Kidney (tissue), 14 donors: ENCODE data around the gene ADAMTS14. TPM values are rescaled to one million over a fixed set of nuclear protein-coding genes. Genes with fewer than 3 reads are reported as not detected.

Experiments
- DNase-seq, 5 donors: peaks; one replicate each; pipeline ENCODE4 v3.0.0-alpha.2; 2013 to 2020
- FAIRE-seq: peaks from 2 replicates; lab custom pipeline; 2012; peaks lifted over from hg19 to GRCh38; lab: Jason Lieb, UNC
- H3K27ac ChIP-seq, 2 donors: one replicate each; pipeline ENCODE4 v1.7.0; 2013; ENCODE audit warnings: low read depth in 2 of 2, low read length in 2 of 2, inconsistent platforms in 1 of 2
- H3K27me3 ChIP-seq: one replicate; pipeline ENCODE4 v1.7.1; 2013; ENCODE audit warnings: low read length, inconsistent platforms; ENCODE audit not compliant: control insufficient read depth, insufficient read depth
- H3K36me3 ChIP-seq, 3 donors: one replicate each; pipeline versions ENCODE4 v1.7.0 to v1.7.1; 2013; ENCODE audit warnings: low read length in 3 of 3, control low read depth in 1 of 3, inconsistent platforms in 1 of 3; ENCODE audit not compliant: insufficient read depth in 3 of 3, control insufficient read depth in 2 of 3
- H3K4me1 ChIP-seq, 3 donors: one replicate each; pipeline versions ENCODE4 v1.7.0 to v1.7.1; 2013; ENCODE audit warnings: low read length in 3 of 3, inconsistent platforms in 1 of 3, low read depth in 1 of 3; ENCODE audit not compliant: control insufficient read depth in 2 of 3, insufficient read depth in 2 of 3
- H3K4me3 ChIP-seq, 3 donors: one replicate each; pipeline versions ENCODE4 v1.7.0 to v1.8.1; 2013; ENCODE audit warnings: low read length in 3 of 3, control low read depth in 1 of 3, inconsistent platforms in 1 of 3
- H3K9ac ChIP-seq, 3 donors: one replicate each; pipeline versions ENCODE4 v1.7.0 to v1.7.1; 2013; ENCODE audit warnings: low read length in 3 of 3, control low read depth in 1 of 3, inconsistent platforms in 1 of 3
- H3K9me3 ChIP-seq, 3 donors: one replicate each; pipeline versions ENCODE4 v1.7.0 to v1.7.1; 2013; ENCODE audit warnings: low read length in 3 of 3, control low read depth in 1 of 3, inconsistent platforms in 1 of 3; ENCODE audit not compliant: control insufficient read depth in 2 of 3, insufficient read depth in 1 of 3
- intact Hi-C: fragments of 100-400 bp; cut with DNase I; formaldehyde crosslinking; loops from one replicate; pipeline ENCODE4 v1.11.1; 2022
- polyA plus RNA-seq: library from polyadenylated mRNA; stranded (reverse); fragments of 350-450 nt; fragmentation: Illumina TruSeq; extraction: RNeasy Lipid Tissue Mini Kit (QIAGEN cat#74804); gene quantifications from one replicate; pipeline ENCODE4 v1.2.3, GENCODE V29; 2014; ENCODE audit warnings: low read depth, low replicate concordance; ENCODE audit not compliant: insufficient read depth
- total RNA-seq: library from RNA; stranded (reverse); fragmentation: NEBNext Ultra II Directional; extraction: Animal tissue kit (Norgen Biotek cat#: 25700); gene quantifications from one replicate; pipeline ENCODE4 v1.2.1, GENCODE V29; 2021
- TF ChIP-seq, protein P1 (sequence below): IDR thresholded peaks from 3 replicates; pipeline ENCODE4 v1.5.1; 2012; ENCODE audit warnings: mild to moderate bottlenecking, moderate library complexity, borderline replicate concordance; ENCODE audit not compliant: insufficient read depth; ENCODE audit errors: extremely low read depth
- donor health status: control.
- donor health status: control.
- donor health status: control.
- donor health status: control.
- donor health status: control.
- donor health status: DM: yes; HTN: yes; CAD: no.
- donor health status: Normal renal cell carcinoma (clear cell type).

ADAMTS14 gene
- total and polyA plus RNA-seq, 2 donors from 2014 or later: 0.47 TPM; not detected in 1

GRCh38 chr10:70771311-70772194 lies 99.2 kb downstream of the ADAMTS14 start:
- FAIRE-seq: no peak
- Histone ChIP-seq H3K27ac (no peak overlapping the region), H3K4me1 (peaks cover 0 to 14% (median 13%) of the 10 kb centered on the region in 3 donors), H3K9ac (no peak overlapping the region), H3K36me3 (no peaks in the 10 kb centered on the region), H3K9me3 (no peaks in the 10 kb centered on the region), H3K4me3 (no peak overlapping the region), H3K27me3 (no peaks in the 10 kb centered on the region)
- intact Hi-C loops: no loop called here
- TF ChIP-seq, protein P1, sequence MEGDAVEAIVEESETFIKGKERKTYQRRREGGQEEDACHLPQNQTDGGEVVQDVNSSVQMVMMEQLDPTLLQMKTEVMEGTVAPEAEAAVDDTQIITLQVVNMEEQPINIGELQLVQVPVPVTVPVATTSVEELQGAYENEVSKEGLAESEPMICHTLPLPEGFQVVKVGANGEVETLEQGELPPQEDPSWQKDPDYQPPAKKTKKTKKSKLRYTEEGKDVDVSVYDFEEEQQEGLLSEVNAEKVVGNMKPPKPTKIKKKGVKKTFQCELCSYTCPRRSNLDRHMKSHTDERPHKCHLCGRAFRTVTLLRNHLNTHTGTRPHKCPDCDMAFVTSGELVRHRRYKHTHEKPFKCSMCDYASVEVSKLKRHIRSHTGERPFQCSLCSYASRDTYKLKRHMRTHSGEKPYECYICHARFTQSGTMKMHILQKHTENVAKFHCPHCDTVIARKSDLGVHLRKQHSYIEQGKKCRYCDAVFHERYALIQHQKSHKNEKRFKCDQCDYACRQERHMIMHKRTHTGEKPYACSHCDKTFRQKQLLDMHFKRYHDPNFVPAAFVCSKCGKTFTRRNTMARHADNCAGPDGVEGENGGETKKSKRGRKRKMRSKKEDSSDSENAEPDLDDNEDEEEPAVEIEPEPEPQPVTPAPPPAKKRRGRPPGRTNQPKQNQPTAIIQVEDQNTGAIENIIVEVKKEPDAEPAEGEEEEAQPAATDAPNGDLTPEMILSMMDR: no peak
- DNase-seq: no peak

GRCh38 chr10:70772627-70773026 lies 100.3 kb downstream of the ADAMTS14 start:
- Histone ChIP-seq H3K36me3 (no peaks in the 10 kb centered on the region), H3K4me1 (peaks cover 0 to 15% (median 14%) of the 10 kb centered on the region in 3 donors), H3K9me3 (no peaks in the 10 kb centered on the region), H3K27me3 (no peaks in the 10 kb centered on the region), H3K4me3 (no peak overlapping the region), H3K27ac (no peak overlapping the region), H3K9ac (no peak overlapping the region)
- intact Hi-C loops: no loop called here
- TF ChIP-seq, protein P1: no peak
- DNase-seq (no peak), FAIRE-seq (no peak)

DNA sequence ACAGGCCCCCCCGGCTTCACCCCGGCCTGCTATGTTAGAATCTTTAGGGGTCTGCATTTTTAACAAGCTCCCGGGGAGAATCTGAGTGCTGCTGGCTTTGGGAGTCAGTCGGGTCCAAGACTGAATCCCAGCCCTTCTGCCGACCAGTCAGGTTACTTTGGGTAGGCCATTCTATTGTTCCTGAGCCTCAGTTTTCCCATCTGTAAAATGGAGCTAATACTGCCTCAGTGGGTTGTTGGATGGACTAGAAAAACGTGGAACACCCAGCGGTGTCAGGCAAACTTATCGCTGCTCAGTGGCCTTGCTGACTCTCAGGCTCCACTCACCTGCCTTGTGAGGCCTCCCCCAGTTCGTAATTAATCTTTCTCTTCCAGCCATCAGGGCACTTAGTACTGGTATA lies 101.2 kb downstream of the ADAMTS14 start:
- Histone ChIP-seq H3K9ac (no peak overlapping the region), H3K4me3 (no peak overlapping the region), H3K4me1 (peaks cover 0 to 15% (median 14%) of the 10 kb centered on the region in 3 donors), H3K36me3 (no peaks in the 10 kb centered on the region), H3K27ac (no peak overlapping the region), H3K27me3 (no peaks in the 10 kb centered on the region), H3K9me3 (no peaks in the 10 kb centered on the region)
- TF ChIP-seq, protein P1: no peak
- DNase-seq (no peak), FAIRE-seq (no peak)
- intact Hi-C loops: no loop called here
